ENCODE data around the gene PPP3CA.

Gene PPP3CA

DNA sequence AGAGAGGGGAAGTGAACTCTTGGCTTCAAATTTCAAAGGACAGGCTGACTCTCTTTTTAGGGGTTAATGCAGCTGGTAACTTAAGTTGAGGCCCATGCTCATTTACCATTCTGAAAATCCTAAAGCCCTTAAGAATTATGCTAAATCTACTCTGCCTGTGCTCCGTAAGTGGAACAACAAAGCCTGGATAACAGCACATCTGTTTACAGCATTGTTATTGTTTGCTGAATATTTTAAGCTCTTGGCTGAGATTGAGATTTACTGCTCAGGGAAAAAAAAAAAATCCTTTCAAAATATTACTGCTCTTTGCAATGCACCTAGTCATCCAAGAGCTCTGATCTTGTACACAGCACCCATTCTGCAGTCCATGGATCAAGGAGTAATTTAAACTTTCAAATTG, 17.7 kb downstream of the PPP3CA start:
- H3K4me1 ChIP-seq (ENCODE audit: insufficient read depth, low read length, severe bottlenecking), result peaks cover 36% of the 10 kb centered on the region
- peaks cover 5% of the 10 kb centered on the region; the same call in 1 of the 2 replicates for H3K36me3 ChIP-seq (ENCODE audit: insufficient read depth, low read length)
- no peaks in the 10 kb centered on the region for H3F3A ChIP-seq (ENCODE audit: insufficient read depth, low read length)
- peak overlapping the region; percentile 72 for H3K27ac ChIP-seq (ENCODE audit: low read depth, low read length, poor library complexity, severe bottlenecking)
- no peaks in the 10 kb centered on the region for H3K27me3 ChIP-seq (ENCODE audit: insufficient read depth, low read length)
- TF ChIP-seq, protein P1, sequence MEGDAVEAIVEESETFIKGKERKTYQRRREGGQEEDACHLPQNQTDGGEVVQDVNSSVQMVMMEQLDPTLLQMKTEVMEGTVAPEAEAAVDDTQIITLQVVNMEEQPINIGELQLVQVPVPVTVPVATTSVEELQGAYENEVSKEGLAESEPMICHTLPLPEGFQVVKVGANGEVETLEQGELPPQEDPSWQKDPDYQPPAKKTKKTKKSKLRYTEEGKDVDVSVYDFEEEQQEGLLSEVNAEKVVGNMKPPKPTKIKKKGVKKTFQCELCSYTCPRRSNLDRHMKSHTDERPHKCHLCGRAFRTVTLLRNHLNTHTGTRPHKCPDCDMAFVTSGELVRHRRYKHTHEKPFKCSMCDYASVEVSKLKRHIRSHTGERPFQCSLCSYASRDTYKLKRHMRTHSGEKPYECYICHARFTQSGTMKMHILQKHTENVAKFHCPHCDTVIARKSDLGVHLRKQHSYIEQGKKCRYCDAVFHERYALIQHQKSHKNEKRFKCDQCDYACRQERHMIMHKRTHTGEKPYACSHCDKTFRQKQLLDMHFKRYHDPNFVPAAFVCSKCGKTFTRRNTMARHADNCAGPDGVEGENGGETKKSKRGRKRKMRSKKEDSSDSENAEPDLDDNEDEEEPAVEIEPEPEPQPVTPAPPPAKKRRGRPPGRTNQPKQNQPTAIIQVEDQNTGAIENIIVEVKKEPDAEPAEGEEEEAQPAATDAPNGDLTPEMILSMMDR (IDR thresholded peaks at IDR 0.05; ENCODE audit: low read length), result no peak
- TF ChIP-seq EZH2 (IDR thresholded peaks at IDR 0.05; ENCODE audit: borderline replicate concordance, low read length), result no peak
- H3K9ac ChIP-seq (ENCODE audit: low read length), result no peak overlapping the region
- H3K4me2 ChIP-seq (ENCODE audit: low read length), result no peak overlapping the region
- peaks cover 95% of the 10 kb centered on the region for H3K79me2 ChIP-seq (ENCODE audit: insufficient read depth, low read length)
- H3K9me2 ChIP-seq (ENCODE audit: low read depth, low read length), result no peaks in the 10 kb centered on the region
- H3K9me3 ChIP-seq (ENCODE audit: low read length), result no peaks in the 10 kb centered on the region
- H4K20me1 ChIP-seq (ENCODE audit: insufficient read depth, low read length), result 0 out of 2 replicates have a peak, but pooled peaks cover 2% of the 10 kb centered on the region
- H2AFZ ChIP-seq (ENCODE audit: low read length), result no peak overlapping the region
- H3K4me3 ChIP-seq (ENCODE audit: low read depth, low read length, poor library complexity, severe bottlenecking), result no peak overlapping the region

DNA sequence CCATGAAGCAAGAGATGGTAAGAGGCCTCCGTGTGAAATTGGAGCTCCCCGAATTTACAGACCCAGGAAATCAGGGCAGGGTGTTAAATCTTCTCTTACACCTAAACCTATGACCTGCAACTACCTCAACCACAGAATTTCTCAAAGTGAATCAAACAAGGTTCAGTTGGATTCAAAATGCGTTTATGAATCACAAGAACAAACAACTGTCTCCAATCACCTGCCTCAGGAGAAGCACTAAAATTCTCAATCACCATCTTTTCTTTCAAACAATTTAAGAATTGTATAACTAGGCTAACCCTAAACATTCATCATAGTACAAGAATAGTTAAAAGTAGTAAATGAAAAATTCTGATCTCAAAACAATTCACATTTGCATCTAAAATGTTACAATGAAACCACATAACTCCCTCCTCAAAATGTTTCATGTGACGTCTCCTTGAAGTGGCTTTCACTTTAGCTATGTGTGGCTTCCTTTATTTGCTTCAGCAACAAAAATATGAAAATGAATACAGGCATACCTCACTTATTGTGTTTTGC, 19.2 kb downstream of the PPP3CA start:
- TF ChIP-seq, protein P1 (IDR thresholded peaks at IDR 0.05; ENCODE audit: low read length), result no peak
- TF ChIP-seq EZH2 (IDR thresholded peaks at IDR 0.05; ENCODE audit: borderline replicate concordance, low read length), result no peak
- H3K79me2 ChIP-seq (ENCODE audit: insufficient read depth, low read length), result peaks cover 93% of the 10 kb centered on the region

DNA sequence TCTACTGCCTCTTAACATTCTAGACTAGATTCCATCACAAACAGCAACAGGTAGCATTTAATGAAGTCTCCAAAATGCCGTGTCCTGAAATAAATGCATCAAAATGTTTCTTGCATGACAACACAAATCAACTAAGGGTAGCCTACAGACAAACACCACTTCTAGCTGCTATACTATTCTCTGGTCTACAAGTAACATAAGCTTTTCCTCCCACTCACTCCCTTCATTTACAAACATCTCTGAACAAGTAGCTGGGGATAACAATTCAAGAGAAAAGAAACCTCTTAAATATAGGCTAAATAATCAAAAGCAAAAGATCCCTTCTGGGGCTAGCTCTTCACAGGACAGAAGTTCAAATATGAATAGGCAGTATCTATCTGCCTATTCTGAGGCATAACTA, 20.8 kb downstream of the PPP3CA start:
- H3K9ac ChIP-seq (ENCODE audit: low read length), result peak overlapping the region; percentile 17; the same call in 1 of the 2 replicates
- H3K9me2 ChIP-seq (ENCODE audit: low read depth, low read length), result no peaks in the 10 kb centered on the region
- H4K20me1 ChIP-seq (ENCODE audit: insufficient read depth, low read length), result no peaks in the 10 kb centered on the region
- no peaks in the 10 kb centered on the region for H3K9me3 ChIP-seq (ENCODE audit: low read length)
- peak overlapping the region; percentile 47 for H3K4me2 ChIP-seq (ENCODE audit: low read length)
- no peaks in the 10 kb centered on the region for H3K27me3 ChIP-seq (ENCODE audit: insufficient read depth, low read length)
- no peak overlapping the region for H2AFZ ChIP-seq (ENCODE audit: low read length)
- peaks cover 43% of the 10 kb centered on the region for H3K4me1 ChIP-seq (ENCODE audit: insufficient read depth, low read length, severe bottlenecking)
- peaks cover 87% of the 10 kb centered on the region for H3K79me2 ChIP-seq (ENCODE audit: insufficient read depth, low read length)
- no peaks in the 10 kb centered on the region for H3F3A ChIP-seq (ENCODE audit: insufficient read depth, low read length)
- TF ChIP-seq, protein P1 (IDR thresholded peaks at IDR 0.05; ENCODE audit: low read length), result no peak
- no peak for TF ChIP-seq EZH2 (IDR thresholded peaks at IDR 0.05; ENCODE audit: borderline replicate concordance, low read length)
- peak overlapping the region; percentile 72 for H3K27ac ChIP-seq (ENCODE audit: low read depth, low read length, poor library complexity, severe bottlenecking)
- H3K4me3 ChIP-seq (ENCODE audit: low read depth, low read length, poor library complexity, severe bottlenecking), result peak overlapping the region; percentile 1
- no peaks in the 10 kb centered on the region for H3K36me3 ChIP-seq (ENCODE audit: insufficient read depth, low read length)

More for the DNA sequence above, 19.2 kb downstream of the PPP3CA start:
- Histone ChIP-seq H3K27me3 (ENCODE audit: insufficient read depth, low read length) (no peaks in the 10 kb centered on the region), H3K36me3 (ENCODE audit: insufficient read depth, low read length) (no peaks in the 10 kb centered on the region), H3K27ac (ENCODE audit: low read depth, low read length, poor library complexity, severe bottlenecking) (peak overlapping the region; percentile 72), H3K9ac (ENCODE audit: low read length) (peak overlapping the region; percentile 6; the same call in 1 of the 2 replicates), H3K9me2 (ENCODE audit: low read depth, low read length) (no peaks in the 10 kb centered on the region), H3K4me1 (ENCODE audit: insufficient read depth, low read length, severe bottlenecking) (peaks cover 36% of the 10 kb centered on the region), H4K20me1 (ENCODE audit: insufficient read depth, low read length) (no peaks in the 10 kb centered on the region), H3F3A (ENCODE audit: insufficient read depth, low read length) (no peaks in the 10 kb centered on the region), H3K4me2 (ENCODE audit: low read length) (peak overlapping the region; percentile 47), H3K4me3 (ENCODE audit: low read depth, low read length, poor library complexity, severe bottlenecking) (peak overlapping the region; percentile 27), H3K9me3 (ENCODE audit: low read length) (no peaks in the 10 kb centered on the region), H2AFZ (ENCODE audit: low read length) (no peak overlapping the region)
